Activated naive CD4-positive, alpha-beta T cell treated with anti-CD3 and anti-CD28 coated beads, Interleukin-2, amount 10 ng/mL, durations not matched to agents 7 days and 5 days (primary cell): ENCODE measurements around the gene RBMY1F.
"Not testable (repeated sequence)": the region's sequence is repeated elsewhere in the genome, so short reads cannot be mapped to it uniquely, and the experiment has no call there.

ENCODE experiments used
- CTCF ChIA-PET: fragments of 350-600 bp; sonication (Branson Sonifier 250); formaldehyde crosslinking; loops from one replicate; lab custom pipeline; 2021; ENCODE audit warnings: antibody characterized with exemption; lab: Charles Lee
- DNase-seq: peaks from one replicate; pipeline ENCODE4 v3.0.0-alpha.2; 2020
- H3K27ac Mint-ChIP-seq: one replicate; pipeline ENCODE4 v1.8.0; 2021; ENCODE audit warnings: mild to moderate bottlenecking, moderate library complexity, mixed read lengths
- H3K27me3 Mint-ChIP-seq: one replicate; pipeline ENCODE4 v1.8.0; 2021; ENCODE audit warnings: mild to moderate bottlenecking, mixed read lengths
- H3K36me3 Mint-ChIP-seq: one replicate; pipeline ENCODE4 v1.8.0; 2021; ENCODE audit warnings: mixed read lengths
- H3K4me1 Mint-ChIP-seq: one replicate; pipeline ENCODE4 v1.8.0; 2021; ENCODE audit warnings: mixed read lengths
- H3K4me3 Mint-ChIP-seq: one replicate; pipeline ENCODE4 v1.8.0; 2021; ENCODE audit warnings: mild to moderate bottlenecking, moderate library complexity, mixed read lengths
- H3K9me3 Mint-ChIP-seq: one replicate; pipeline ENCODE4 v1.8.0; 2021; ENCODE audit warnings: mixed read lengths

The RBMY1F gene

DNA sequence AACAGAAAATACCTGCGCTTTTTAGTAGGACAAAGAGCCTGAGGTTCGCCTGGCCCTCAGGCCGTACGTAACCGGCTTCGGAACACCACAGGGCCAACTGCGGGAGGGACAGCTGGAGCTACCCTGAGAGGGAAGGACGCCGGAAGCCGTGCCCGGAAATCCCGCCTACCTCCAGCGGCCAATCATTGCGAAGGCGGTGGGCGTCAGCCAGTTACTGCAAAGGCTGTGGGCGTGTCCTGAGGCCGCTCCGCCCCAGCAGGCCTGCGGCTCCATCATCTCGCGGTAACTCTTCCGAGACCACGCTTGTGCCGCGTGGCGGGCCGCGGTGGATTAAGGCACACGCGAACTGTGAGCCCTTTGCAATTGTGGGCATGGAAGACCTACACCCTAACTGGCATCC is at the start of gene RBMY1F:
RBMY1F (minus strand) TSS at position 101 of the 400 bp plus-strand sequence. CDS start 1,954 bp downstream, outside the sequence.
- H3K27me3 Mint-ChIP-seq, H3K4me1 Mint-ChIP-seq, CTCF ChIA-PET, DNase-seq, H3K4me3 Mint-ChIP-seq, H3K27ac Mint-ChIP-seq, H3K36me3 Mint-ChIP-seq, H3K9me3 Mint-ChIP-seq: not testable (repeated sequence)

DNA sequence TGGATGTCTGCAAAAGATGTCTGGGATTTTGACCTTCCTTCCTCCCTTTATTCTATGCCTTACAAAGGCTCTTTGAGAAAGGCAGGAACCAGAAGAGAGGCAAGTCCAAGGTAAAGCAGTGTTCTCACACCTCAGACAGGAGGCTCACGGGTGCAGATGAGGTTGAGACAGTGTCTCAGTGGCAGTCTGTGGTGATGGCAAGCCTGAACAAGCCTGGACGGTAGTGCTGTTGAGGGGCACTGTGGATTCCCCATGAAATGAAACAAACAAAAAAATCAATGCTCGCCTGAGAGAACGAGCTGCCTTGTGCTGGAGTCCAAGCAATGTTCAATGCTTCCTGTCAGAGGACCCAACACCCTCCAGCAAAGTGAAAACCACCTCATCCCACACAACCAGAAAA is 31.6 kb downstream of the RBMY1F start:
- DNase-seq, H3K27me3 Mint-ChIP-seq, H3K9me3 Mint-ChIP-seq, H3K4me3 Mint-ChIP-seq, CTCF ChIA-PET, H3K4me1 Mint-ChIP-seq, H3K27ac Mint-ChIP-seq, H3K36me3 Mint-ChIP-seq: not testable (repeated sequence)

- H3K9me3 Mint-ChIP-seq, H3K27ac Mint-ChIP-seq, H3K27me3 Mint-ChIP-seq, DNase-seq, H3K36me3 Mint-ChIP-seq, H3K4me1 Mint-ChIP-seq, H3K4me3 Mint-ChIP-seq, CTCF ChIA-PET: not testable (repeated sequence)
Observed at GRCh38 chrY:22141011-22141695, 41.6 kb downstream of the RBMY1F start.

DNA sequence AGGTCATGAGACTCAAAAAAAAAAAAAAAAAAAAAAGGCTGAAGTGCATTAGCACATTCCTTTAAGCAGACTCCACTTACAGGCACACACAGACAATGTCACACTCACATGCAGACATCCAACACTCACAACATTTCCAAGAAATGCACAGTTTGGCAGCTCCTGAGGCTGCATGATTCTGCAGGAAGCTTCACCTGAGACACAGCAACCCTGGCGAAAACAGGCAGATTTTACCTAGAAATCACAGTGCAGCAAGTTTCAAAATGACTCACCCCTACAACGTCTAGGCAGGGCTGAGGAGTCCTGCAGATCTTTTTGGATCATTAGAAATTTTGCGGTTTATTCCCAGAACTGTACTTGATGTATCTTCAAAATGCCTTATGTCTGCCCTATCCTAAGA is 48.0 kb downstream of the RBMY1F start:
- H3K4me3 Mint-ChIP-seq, H3K27me3 Mint-ChIP-seq, CTCF ChIA-PET: not testable (repeated sequence)

DNA sequence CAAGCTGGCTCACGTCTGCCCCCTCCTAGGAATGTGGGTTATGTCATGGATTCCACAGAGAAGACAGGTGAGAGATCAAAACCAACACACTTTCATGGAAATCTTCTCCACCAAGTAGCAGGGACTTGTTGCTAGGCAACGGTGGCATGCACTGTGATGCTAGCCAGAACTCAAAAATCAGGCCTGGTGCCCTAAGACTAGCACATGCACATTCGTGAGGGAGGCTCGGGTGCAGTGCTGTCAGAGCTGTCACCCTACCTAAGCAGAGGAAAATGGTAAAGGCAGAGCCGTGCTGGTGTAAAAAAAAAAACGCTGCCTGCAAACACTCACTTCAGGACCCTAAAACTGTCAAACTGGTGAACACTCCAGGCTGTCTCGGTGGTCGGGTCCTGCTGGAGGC is 52.2 kb downstream of the RBMY1F start:
- H3K36me3 Mint-ChIP-seq, H3K4me3 Mint-ChIP-seq, DNase-seq, H3K27me3 Mint-ChIP-seq, H3K9me3 Mint-ChIP-seq, CTCF ChIA-PET, H3K4me1 Mint-ChIP-seq, H3K27ac Mint-ChIP-seq: not testable (repeated sequence)

More for the DNA sequence above, 48.0 kb downstream of the RBMY1F start:
- DNase-seq, H3K36me3 Mint-ChIP-seq, H3K9me3 Mint-ChIP-seq, H3K4me1 Mint-ChIP-seq, H3K27ac Mint-ChIP-seq: not testable (repeated sequence)
